ENCODE measurements around the gene GNG4. TPM values are rescaled to one million over a fixed set of nuclear protein-coding genes. Genes with fewer than 3 reads are reported as not detected.
"Not testable (repeated sequence)": the region's sequence is repeated elsewhere in the genome, so short reads cannot be mapped to it uniquely, and the experiment has no call there.

The GNG4 gene
- total RNA-seq, 2 donors from 2014 or later: not detected

- Histone ChIP-seq H3K27ac (no peak overlapping the region), H3K4me3 (no peak overlapping the region), H3K36me3 (no peaks in the 10 kb centered on the region), H3K27me3 (no peaks in the 10 kb centered on the region), H3K9me3 (no peaks in the 10 kb centered on the region), H3K4me1 (no peaks in the 10 kb centered on the region)
- DNase-seq (ENCODE audit: low spot score): no peak
- TF ChIP-seq CTCF (IDR thresholded peaks at IDR 0.05): no peak
Measured at GRCh38 chr1:235625831-235626230, 23.8 kb downstream of the GNG4 start.

GRCh38 chr1:235625340-235625739 is 24.2 kb downstream of the GNG4 start:
- no peak for DNase-seq (ENCODE audit: low spot score)
- H3K27ac ChIP-seq: no peak overlapping the region
- H3K4me3 ChIP-seq: no peak overlapping the region
- no peaks in the 10 kb centered on the region for H3K27me3 ChIP-seq
- H3K4me1 ChIP-seq: no peaks in the 10 kb centered on the region
- H3K9me3 ChIP-seq: no peaks in the 10 kb centered on the region
- TF ChIP-seq CTCF (IDR thresholded peaks at IDR 0.05): no peak
- H3K36me3 ChIP-seq: no peaks in the 10 kb centered on the region

DNA sequence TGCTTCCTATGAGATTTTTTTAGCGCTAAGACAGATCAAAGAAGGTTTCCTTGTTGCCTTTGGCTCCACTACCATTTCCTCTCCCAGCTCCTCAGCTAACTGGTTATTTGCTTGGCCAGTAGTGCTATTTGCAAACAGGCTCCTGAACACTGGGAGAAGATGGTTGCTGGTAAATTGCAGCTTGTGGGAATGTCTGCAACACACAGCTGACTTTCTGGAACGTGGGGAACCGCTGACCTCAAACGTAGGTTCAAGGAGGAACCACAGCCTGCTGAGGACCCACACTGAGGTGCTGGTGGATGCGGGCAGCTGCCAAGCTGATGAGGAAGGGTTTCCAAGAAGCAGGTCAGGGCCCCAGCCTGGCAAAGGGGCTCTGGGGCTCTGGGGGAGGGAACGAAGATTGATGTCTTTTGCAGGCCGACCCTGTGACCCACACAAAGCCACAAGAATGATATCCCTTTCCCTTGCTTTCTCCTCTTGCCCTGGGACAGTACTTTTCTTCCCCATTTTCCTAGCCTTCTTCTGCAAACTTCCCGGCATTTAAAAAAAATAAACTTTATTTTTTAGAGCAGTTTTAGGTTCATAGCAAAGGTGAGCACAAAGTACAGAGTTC is 24.8 kb downstream of the GNG4 start:
- Histone ChIP-seq H3K4me3 (no peak overlapping the region), H3K27ac (no peak overlapping the region), H3K36me3 (no peaks in the 10 kb centered on the region), H3K9me3 (no peaks in the 10 kb centered on the region), H3K4me1 (no peaks in the 10 kb centered on the region), H3K27me3 (no peaks in the 10 kb centered on the region)
- no peak for DNase-seq (ENCODE audit: low spot score)
- no peak for TF ChIP-seq CTCF (IDR thresholded peaks at IDR 0.05)

- Histone ChIP-seq H3K4me3 (no peak overlapping the region), H3K4me1 (no peaks in the 10 kb centered on the region), H3K27ac (no peak overlapping the region), H3K27me3 (no peaks in the 10 kb centered on the region), H3K9me3 (no peaks in the 10 kb centered on the region), H3K36me3 (no peaks in the 10 kb centered on the region)
- no peak for TF ChIP-seq CTCF (IDR thresholded peaks at IDR 0.05)
- DNase-seq (ENCODE audit: low spot score): no peak
Measured at GRCh38 chr1:235622936-235623779, 26.4 kb downstream of the GNG4 start.

DNA sequence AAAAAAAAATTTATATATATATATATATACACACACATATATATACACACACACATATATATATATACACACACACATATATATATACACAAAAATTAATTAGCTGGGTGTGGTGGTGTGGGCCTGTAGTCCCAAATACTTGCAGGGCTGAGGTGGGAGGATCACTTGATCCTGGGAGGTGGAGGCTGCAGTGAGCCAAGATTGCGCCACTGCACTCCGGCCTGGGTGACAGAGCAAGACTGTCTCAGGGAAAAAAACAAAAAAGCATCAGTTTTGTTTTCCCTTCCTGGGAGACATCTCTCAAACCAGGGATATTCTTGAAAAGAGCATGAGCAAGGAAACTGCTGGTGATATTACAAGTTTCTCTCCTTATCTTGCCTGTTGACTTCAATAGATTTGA is 30.4 kb downstream of the GNG4 start:
- not testable (repeated sequence) for H3K4me1 ChIP-seq; H3K27ac ChIP-seq; H3K36me3 ChIP-seq; H3K9me3 ChIP-seq; DNase-seq (ENCODE audit: low spot score); H3K27me3 ChIP-seq; H3K4me3 ChIP-seq

DNA sequence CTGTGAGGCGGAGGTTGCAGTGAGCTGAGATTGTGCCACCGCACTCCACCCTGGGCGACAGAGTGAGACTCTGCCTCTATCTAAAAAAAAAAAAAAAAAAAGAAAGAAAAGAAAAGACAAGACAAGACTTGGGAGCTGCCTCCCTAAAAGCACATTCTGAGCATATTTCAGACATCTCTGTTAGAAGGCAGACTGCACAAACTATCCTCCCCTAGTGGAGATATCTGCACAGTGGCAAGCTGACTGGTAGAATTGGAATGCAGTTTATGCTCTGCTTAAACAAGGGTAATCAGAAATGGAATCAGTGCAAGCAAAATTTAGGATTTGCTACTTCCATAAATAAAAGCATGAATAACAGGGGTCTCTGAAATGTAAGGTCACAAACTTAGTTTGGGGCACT is 31.8 kb downstream of the GNG4 start:
- no peak for TF ChIP-seq CTCF (IDR thresholded peaks at IDR 0.05)
- H3K36me3 ChIP-seq: no peaks in the 10 kb centered on the region
- no peak for DNase-seq (ENCODE audit: low spot score)
- no peak overlapping the region for H3K4me3 ChIP-seq
- H3K27me3 ChIP-seq: no peaks in the 10 kb centered on the region
- no peaks in the 10 kb centered on the region for H3K4me1 ChIP-seq
- H3K27ac ChIP-seq: no peak overlapping the region
- no peaks in the 10 kb centered on the region for H3K9me3 ChIP-seq

Measured in right atrium auricular region (tissue), 2 donors.